ENCODE data around the gene FIBP.

FIBP gene

DNA sequence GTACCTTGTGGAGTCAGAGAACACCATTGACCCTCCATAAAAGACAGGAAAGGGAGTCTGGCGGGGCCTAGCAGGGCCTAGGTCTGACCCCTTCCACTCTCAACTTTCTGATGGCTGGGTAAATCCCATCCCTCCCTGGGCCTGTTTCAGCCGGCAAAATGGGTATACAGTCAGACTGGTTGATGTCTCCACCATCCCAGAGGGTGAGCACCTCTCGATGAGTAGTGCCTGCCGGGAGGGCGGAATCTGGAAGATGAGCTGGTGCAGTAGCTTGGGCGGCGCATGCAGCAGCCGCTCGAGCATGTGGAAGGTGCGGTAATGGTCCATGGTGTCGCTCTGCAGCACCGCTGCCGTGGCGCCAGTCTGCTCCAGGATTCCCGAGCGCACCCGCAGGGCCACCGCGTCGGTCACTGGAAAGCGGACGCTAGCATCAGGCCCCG lies 528 bp downstream of the FIBP start:
- no peak for TF ChIP-seq GATA3 (IDR thresholded peaks at IDR 0.05; ENCODE audit: low read depth, low read length)
- no peak for TF ChIP-seq GATA2 (IDR thresholded peaks at IDR 0.05; ENCODE audit: low read depth, low read length)

DNA sequence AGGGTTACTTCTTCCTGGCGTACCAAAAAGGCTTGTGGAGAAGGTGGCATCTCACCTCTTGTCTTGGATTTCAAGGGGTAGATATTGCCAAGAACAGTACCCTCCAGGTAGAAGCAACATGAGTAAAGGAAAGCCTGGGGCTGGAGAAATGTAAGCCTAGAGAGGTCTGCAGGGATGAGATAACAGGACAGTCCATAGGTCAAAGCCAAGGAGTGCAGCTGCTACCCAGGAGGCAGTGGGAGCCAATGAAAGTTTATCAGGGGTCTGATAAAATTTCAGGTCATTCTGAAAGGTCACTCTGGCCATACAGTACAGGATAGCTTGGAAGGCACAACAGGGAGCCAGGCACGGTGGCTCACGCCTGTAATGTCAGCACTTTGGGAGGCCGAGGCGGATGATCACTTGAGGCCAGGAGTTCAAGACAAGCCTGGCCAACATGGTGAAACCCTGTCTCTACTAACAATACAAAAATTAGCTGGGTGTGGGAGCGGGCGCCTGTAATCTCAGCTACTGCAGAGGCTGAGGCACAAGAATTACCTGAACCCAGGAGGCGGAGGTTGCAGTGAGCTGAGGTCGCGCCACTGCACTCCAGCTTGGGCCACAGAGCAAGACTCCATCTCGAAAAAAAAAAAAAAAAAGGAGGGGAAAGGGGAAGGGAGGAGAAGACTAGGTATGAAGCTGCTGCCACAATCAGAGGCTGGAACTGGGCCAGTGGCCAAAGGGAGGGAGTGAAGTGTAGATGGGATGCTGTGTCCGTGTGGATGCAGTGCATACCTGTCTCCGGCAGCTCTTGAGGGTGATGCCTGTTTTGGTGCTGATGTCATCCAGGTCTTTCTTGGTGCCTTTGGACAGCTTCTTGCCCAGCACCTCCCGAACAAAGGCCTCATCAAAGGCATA lies 1.2 kb downstream of the FIBP start:
- TF ChIP-seq GATA2 (IDR thresholded peaks at IDR 0.05; ENCODE audit: low read depth, low read length) (no peak), GATA3 (IDR thresholded peaks at IDR 0.05; ENCODE audit: low read depth, low read length) (no peak)

GRCh38 chr11:65885808-65886536 lies 2.3 kb downstream of the FIBP start:
- TF ChIP-seq GATA3 (IDR thresholded peaks at IDR 0.05; ENCODE audit: low read depth, low read length) (no peak), GATA2 (IDR thresholded peaks at IDR 0.05; ENCODE audit: low read depth, low read length) (no peak)

GRCh38 chr11:65885231-65885630 lies 3.0 kb downstream of the FIBP start:
- TF ChIP-seq GATA2 (IDR thresholded peaks at IDR 0.05; ENCODE audit: low read depth, low read length) (no peak), GATA3 (IDR thresholded peaks at IDR 0.05; ENCODE audit: low read depth, low read length) (no peak)

DNA sequence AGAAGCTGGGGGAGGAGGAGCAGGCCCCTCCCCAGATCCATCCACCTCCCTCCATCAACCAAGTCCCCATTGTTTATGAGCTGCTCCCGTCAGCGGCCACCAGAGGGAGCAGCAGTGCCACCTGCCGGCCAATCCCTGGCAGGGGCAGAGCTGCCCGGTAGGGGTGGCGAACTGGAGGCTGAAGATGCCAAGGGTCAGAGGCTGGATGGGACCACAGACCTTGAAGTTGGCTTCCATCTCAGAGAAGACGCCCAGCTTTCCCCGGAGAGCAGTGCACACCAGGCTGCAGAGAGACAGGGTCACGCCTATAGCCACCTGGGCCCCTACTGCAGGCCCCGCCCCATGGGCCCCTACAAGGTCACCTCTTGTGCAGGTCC lies 3.6 kb downstream of the FIBP start:
- TF ChIP-seq GATA3 (IDR thresholded peaks at IDR 0.05; ENCODE audit: low read depth, low read length) = no peak
- no peak for TF ChIP-seq GATA2 (IDR thresholded peaks at IDR 0.05; ENCODE audit: low read depth, low read length)

GRCh38 chr11:65883786-65884715 lies 4.2 kb downstream of the FIBP start:
- no peak for TF ChIP-seq GATA2 (IDR thresholded peaks at IDR 0.05; ENCODE audit: low read depth, low read length)
- no peak for TF ChIP-seq GATA3 (IDR thresholded peaks at IDR 0.05; ENCODE audit: low read depth, low read length)

DNA sequence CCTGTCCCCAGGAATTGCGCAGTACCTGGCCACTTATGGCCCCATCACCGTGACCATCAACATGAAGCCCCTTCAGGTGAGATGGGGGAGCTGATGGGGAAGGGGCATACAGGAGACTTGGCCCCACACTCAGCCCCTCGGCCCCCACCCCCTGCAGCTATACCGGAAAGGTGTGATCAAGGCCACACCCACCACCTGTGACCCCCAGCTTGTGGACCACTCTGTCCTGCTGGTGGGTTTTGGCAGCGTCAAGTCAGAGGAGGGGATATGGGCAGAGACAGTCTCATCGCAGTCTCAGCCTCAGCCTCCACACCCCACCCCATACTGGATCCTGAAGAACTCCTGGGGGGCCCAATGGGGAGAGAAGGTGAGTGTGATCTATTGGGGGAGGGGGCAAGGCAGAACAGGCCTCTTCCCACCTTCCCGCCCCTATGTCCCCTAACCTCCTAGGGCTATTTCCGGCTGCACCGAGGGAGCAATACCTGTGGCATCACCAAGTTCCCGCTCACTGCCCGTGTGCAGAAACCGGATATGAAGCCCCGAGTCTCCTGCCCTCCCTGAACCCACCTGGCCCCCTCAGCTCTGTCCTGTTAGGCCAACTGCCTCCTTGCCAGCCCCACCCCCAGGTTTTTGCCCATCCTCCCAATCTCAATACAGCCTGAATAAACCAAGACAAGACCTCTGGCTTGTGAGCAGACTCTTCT lies 5.1 kb downstream of the FIBP start:
- no peak for TF ChIP-seq GATA3 (IDR thresholded peaks at IDR 0.05; ENCODE audit: low read depth, low read length)
- TF ChIP-seq GATA2 (IDR thresholded peaks at IDR 0.05; ENCODE audit: low read depth, low read length) = no peak

- no peak for TF ChIP-seq GATA3 (IDR thresholded peaks at IDR 0.05; ENCODE audit: low read depth, low read length)
- TF ChIP-seq GATA2 (IDR thresholded peaks at IDR 0.05; ENCODE audit: low read depth, low read length) = no peak
Measured at GRCh38 chr11:65882120-65883057, 5.9 kb downstream of the FIBP start.

DNA sequence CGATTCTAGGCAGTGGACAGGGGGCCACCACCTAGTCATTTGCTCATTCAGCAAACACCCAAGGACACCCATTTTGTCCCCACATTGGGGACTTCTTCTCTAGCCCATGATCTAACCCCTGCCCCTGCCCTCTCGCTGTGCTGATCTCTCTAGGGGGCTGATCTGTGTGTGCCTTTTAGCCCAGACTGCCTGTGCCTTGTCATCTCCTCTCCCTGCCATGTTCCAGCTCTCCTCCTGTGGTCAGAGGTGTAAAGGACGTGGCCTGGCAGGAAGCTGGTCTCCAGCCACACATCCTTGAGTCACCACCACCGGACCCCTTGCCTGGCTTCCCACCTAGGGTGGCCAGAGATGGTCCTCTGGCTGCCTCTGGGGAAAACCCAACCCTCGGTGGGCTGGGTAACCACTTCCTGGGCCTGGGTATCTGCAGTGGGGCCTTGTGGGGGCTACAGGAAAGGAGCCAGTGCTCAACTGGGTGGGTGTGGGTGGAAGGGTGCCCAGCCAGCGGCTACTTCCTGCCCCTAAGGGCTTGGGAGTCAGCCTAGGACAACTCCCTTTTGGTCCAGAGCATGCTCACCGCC lies 7.3 kb downstream of the FIBP start:
- TF ChIP-seq GATA3 (IDR thresholded peaks at IDR 0.05; ENCODE audit: low read depth, low read length) (no peak), GATA2 (IDR thresholded peaks at IDR 0.05; ENCODE audit: low read depth, low read length) (no peak)

DNA sequence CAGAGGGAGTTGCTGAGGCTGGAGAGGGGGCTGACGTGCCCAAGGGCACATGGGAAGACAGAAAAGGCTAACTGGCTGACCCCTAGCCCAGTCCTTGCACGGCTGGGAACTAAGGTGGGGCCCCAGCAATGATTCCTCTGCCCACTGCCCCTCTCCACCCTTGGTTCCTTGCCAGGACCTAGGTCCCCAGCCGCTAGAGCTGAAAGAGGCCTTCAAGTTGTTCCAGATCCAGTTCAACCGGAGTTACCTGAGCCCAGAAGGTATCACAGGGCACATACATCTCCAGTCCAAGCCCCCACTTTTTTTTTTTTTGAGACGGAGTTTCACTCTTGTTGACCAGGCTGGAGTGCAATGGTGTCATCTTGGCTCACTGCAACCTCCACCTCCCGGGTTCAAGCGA lies 8.2 kb downstream of the FIBP start:
- TF ChIP-seq GATA3 (IDR thresholded peaks at IDR 0.05; ENCODE audit: low read depth, low read length) = no peak
- TF ChIP-seq GATA2 (IDR thresholded peaks at IDR 0.05; ENCODE audit: low read depth, low read length) = no peak

- TF ChIP-seq GATA2 (IDR thresholded peaks at IDR 0.05; ENCODE audit: low read depth, low read length) (no peak), GATA3 (IDR thresholded peaks at IDR 0.05; ENCODE audit: low read depth, low read length) (no peak)
Measured at GRCh38 chr11:65879617-65880016, 8.7 kb downstream of the FIBP start, which contains the start of gene CTSW. Gene CTSW, plus strand, starts transcription at chr11:65879837. Its CDS starts 18 bp downstream, at chr11:65879855.

Measured in SH-SY5Y (cell line).